ENCODE results near the gene SPOCK1. TPM values are rescaled to one million over a fixed set of nuclear protein-coding genes. Genes with fewer than 3 reads are reported as not detected.

Gene SPOCK1
- total and polyA plus RNA-seq, 2 of the 13 experiments (the other 11 are each of a cell fraction or from before 2014, with no cell fraction given): 0.18 to 0.29 TPM

- H3K36me3 ChIP-seq (replicated peaks in 1 of 2; ENCODE audit: control insufficient read depth in 1 of 2, insufficient read depth in 2 of 2, low read length in 2 of 2): no peaks in the 10 kb centered on the region
- POLR2A ChIA-PET: no interaction called here
- ATAC-seq: no peak
- CTCF ChIA-PET (ENCODE audit: low intra/inter-chr PET ratio, low total read pairs): no interaction called here
- H4K20me1 ChIP-seq (ENCODE audit: insufficient read depth, low read length): no peaks in the 10 kb centered on the region
- H3K27me3 ChIP-seq (ENCODE audit: control insufficient read depth in 1 of 2, insufficient read depth in 2 of 2, low read length in 2 of 2): no peaks in the 10 kb centered on the region
- DNase-seq (ENCODE audit: low spot score): no peak
- WGBS (ENCODE audit: low lambda C conversion rate): 20% methylated on average over 2 of the region's 2 CpGs
- intact Hi-C loops (cut with micrococcal nuclease; ENCODE audit: unreplicated experiment) (no loop called here), in situ Hi-C loops (cut with HindIII; ENCODE audit: extremely low pct_ligation_motif_present, low pct_unique_long_range_greater_than_20kb) (no loop called here)
- no TSS peak for BruUV-seq (replicated peaks)
- H3K27ac ChIP-seq (ENCODE audit: extremely low read length, insufficient read depth, low read length): no peak overlapping the region
- FAIRE-seq: no peak
- H3K4me1 ChIP-seq (ENCODE audit: insufficient read depth, low read length): no peaks in the 10 kb centered on the region
- H2AFZ ChIP-seq (ENCODE audit: low read length): no peak overlapping the region
- H3K4me3 ChIP-seq (replicated peaks in 1 of 3; ENCODE audit: insufficient read depth in 1 of 3, low read depth in 2 of 3, low read length in 3 of 3): no peak overlapping the region
- H3K79me2 ChIP-seq (ENCODE audit: insufficient read depth, low read length): no peaks in the 10 kb centered on the region
- no peak overlapping the region for H3K4me2 ChIP-seq (ENCODE audit: low read depth, low read length)
- H3K9me3 ChIP-seq (ENCODE audit: low read length): no peaks in the 10 kb centered on the region
- H3K9ac ChIP-seq (ENCODE audit: insufficient read depth, low read depth, low read length): no peak overlapping the region
- no peak for TF ChIP-seq CEBPZ (IDR thresholded peaks at IDR 0.05; ENCODE audit: low read length)
- TF ChIP-seq RARA (CRISPR knock-in tag; IDR thresholded peaks at IDR 0.05): no peak
- no peak for TF ChIP-seq TBX3 (IDR thresholded peaks at IDR 0.05; ENCODE audit: borderline replicate concordance)
- TF ChIP-seq TIGD3 (CRISPR knock-in tag; IDR thresholded peaks at IDR 0.05; ENCODE audit: borderline replicate concordance): no peak
- TF ChIP-seq HOXD1 (CRISPR knock-in tag; IDR thresholded peaks at IDR 0.05): no peak
- no peak for TF ChIP-seq PRDM4 (CRISPR knock-in tag; IDR thresholded peaks at IDR 0.05; ENCODE audit: borderline replicate concordance)
- TF ChIP-seq ETV5 (CRISPR knock-in tag; IDR thresholded peaks at IDR 0.05; ENCODE audit: borderline replicate concordance): no peak
Measured at GRCh38 chr5:137172258-137172657, 326.9 kb downstream of the SPOCK1 start.
